Kidney epithelial cell (primary cell): ENCODE data around the gene JAK2. TPM values are rescaled to one million over a fixed set of nuclear protein-coding genes. Genes with fewer than 3 reads are reported as not detected.

Source experiments
- DNase-seq: peaks from one replicate; pipeline ENCODE4 v3.0.0-alpha.2; 2010; ENCODE audit warnings: low read depth
- H3K27me3 ChIP-seq: 2 replicates; pipeline ENCODE4 v1.6.0; 2011; ENCODE audit warnings: low read length; ENCODE audit not compliant: control insufficient read depth, insufficient read depth
- H3K36me3 ChIP-seq: 2 replicates; pipeline ENCODE4 v1.5.1; 2011; ENCODE audit warnings: low read length; ENCODE audit not compliant: control insufficient read depth, insufficient read depth
- H3K4me3 ChIP-seq: 2 replicates; pipeline ENCODE4 v1.5.1; 2011; ENCODE audit warnings: low read depth, mild to moderate bottlenecking, control low read depth, low read length
- total RNA-seq: library from RNA; depleted of rRNA; stranded (reverse); fragments of >200 nt; gene quantifications from 2 replicates; pipeline ENCODE4 v1.2.3, GENCODE V29; 2015
- TF ChIP-seq, protein P1 (sequence below): IDR thresholded peaks from 2 replicates; pipeline ENCODE4 v1.5.1; 2011; ENCODE audit warnings: mild to moderate bottlenecking, moderate library complexity, low read length, control low read depth, inconsistent platforms; ENCODE audit not compliant: insufficient read depth, poor library complexity, severe bottlenecking

Gene JAK2
- total RNA-seq, 1 donor from 2014 or later: 7.1 TPM

DNA sequence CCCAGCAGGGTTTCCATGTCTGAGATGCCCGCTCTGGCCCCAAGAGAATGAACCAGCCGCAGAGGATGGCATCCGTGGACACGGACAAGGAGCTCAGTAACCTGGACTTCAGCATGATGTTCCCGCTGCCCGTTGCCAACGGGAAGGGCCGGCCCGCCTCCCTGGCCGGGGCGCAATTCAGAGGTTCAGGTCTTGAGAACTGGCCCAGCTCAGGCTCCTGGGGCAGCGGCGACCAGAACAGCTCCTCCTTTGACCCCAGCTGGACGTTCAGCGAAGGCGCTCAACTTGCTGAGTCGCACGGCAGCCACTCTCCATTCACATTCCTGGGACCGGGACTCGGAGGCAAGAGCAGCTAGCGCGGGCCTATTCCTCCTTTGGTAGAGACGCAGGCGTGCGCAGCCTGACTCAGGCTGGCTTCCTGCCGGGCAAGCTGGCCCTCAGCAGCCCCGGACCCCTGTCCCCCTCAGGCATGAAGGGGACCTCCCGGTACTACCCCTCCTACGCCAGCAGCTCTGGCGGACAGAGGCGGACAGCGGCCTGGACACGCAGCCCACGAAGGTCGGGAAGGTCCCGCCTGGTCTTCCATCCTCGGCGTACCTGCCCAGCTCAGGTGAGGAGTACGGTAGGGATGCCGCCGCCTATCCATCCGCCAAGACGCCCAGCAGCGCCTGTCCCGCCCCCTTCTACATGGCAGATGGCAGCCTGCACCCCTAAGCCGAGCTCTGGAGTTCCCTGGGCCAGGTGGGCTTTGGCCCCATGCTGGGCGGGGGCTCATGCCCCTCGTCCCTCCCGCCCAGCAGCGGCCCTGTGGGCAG is 126.0 kb downstream of the JAK2 start:
- Histone ChIP-seq H3K4me3 (no peak overlapping the region), H3K36me3 (peaks cover 1% of the 10 kb centered on the region), H3K27me3 (no peaks in the 10 kb centered on the region)
- no peak for DNase-seq
- TF ChIP-seq, protein P1, sequence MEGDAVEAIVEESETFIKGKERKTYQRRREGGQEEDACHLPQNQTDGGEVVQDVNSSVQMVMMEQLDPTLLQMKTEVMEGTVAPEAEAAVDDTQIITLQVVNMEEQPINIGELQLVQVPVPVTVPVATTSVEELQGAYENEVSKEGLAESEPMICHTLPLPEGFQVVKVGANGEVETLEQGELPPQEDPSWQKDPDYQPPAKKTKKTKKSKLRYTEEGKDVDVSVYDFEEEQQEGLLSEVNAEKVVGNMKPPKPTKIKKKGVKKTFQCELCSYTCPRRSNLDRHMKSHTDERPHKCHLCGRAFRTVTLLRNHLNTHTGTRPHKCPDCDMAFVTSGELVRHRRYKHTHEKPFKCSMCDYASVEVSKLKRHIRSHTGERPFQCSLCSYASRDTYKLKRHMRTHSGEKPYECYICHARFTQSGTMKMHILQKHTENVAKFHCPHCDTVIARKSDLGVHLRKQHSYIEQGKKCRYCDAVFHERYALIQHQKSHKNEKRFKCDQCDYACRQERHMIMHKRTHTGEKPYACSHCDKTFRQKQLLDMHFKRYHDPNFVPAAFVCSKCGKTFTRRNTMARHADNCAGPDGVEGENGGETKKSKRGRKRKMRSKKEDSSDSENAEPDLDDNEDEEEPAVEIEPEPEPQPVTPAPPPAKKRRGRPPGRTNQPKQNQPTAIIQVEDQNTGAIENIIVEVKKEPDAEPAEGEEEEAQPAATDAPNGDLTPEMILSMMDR: no peak

DNA sequence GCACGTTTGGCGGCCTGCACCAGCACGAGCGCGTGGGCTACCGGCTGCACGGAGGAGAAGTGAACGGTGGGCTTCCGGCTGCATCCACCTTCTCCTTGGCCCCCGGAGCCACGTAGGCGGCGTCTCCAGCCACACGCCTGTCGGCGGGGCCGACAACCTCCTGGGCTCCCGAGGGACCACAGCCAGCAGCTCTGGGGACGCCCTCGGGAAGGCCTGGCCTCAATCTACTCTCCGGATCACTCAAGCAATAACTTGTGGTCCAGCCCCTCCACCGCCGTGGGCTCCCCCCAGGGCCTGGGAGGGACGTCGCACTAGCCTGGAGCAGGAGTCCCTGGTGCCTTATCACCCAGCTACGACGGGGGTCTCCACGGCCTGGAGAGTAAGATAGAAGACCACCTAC is 126.6 kb downstream of the JAK2 start:
- no peaks in the 10 kb centered on the region for H3K27me3 ChIP-seq
- H3K36me3 ChIP-seq: peaks cover 1% of the 10 kb centered on the region
- TF ChIP-seq, protein P1: no peak
- H3K4me3 ChIP-seq: no peak overlapping the region
- DNase-seq: no peak

DNA sequence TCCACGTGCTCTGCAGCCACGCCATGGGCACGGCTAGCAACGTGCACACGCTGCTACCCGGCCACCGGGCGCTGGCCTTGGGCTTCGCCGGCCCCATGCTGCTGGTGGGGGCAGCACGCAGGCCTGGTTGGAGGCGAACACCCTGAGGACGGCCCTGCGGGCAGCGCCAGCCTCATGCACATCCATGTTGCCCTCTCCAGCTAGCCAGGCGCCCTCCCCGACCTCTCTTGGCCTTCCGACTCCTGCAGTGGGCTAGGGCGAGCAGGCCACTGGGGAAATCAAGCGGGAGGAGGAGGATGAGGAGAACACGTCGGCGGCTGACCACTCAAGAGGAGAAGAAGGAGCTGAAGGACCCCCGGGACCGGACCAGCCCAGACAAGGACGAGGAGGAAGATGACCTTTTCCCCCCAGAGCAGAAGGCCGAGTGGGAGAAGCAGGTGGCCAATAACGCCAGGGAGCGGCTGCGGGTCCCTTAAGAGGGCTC is 127.1 kb downstream of the JAK2 start:
- no peak for DNase-seq
- TF ChIP-seq, protein P1: no peak

DNA sequence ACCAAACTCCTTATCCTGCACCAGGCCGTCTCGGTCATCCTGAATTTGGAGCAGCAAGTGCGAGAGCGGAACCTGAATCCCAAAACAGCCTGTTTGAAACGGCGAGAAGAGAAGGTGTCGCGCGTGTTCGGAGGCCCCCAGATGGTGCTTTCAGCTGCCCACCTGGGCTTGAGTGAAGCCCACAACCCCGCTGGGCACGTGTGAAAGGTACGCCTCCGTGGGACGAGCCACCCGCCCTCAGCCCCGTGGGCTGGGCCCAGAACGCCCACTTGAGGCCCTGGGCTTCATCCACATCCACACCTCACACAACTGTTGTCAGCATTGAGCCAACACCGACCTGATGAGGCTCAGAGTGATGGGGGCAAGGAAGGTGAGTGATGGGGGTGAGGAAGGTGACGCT is 127.6 kb downstream of the JAK2 start:
- H3K27me3 ChIP-seq: no peaks in the 10 kb centered on the region
- peaks cover 1% of the 10 kb centered on the region for H3K36me3 ChIP-seq
- DNase-seq: no peak
- H3K4me3 ChIP-seq: no peak overlapping the region
- TF ChIP-seq, protein P1: no peak

More for the DNA sequence above, 127.1 kb downstream of the JAK2 start:
- peaks cover 1% of the 10 kb centered on the region for H3K36me3 ChIP-seq
- H3K27me3 ChIP-seq: no peaks in the 10 kb centered on the region
- no peak overlapping the region for H3K4me3 ChIP-seq

DNA sequence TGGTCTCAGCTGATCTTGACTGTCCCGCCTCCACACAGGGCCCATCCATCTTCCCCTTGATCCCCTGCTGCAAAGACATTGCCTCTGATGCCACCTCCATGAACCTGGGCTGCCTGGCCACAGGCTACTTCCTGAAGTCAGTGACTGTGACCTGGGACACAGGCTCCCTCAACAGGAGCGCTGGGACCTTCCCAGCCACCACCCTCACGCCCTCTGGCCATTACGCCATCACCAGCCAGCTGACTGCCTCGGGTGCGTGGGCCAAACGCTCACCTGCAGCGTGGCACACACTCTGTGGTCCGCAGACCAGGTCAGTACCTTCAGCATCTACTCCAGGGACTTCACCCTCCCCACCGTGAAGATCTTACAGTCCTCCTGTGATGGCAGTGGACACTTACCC is 128.5 kb downstream of the JAK2 start:
- Histone ChIP-seq H3K4me3 (no peak overlapping the region), H3K36me3 (peaks cover 1% of the 10 kb centered on the region), H3K27me3 (no peaks in the 10 kb centered on the region)
- TF ChIP-seq, protein P1: no peak
- no peak for DNase-seq
